ENCODE results near the gene NBPF3. TPM values are rescaled to one million over a fixed set of nuclear protein-coding genes. Genes with fewer than 3 reads are reported as not detected.

Gene NBPF3
- total RNA-seq, 1 experiment from 2014 or later, result 15.8 TPM

DNA sequence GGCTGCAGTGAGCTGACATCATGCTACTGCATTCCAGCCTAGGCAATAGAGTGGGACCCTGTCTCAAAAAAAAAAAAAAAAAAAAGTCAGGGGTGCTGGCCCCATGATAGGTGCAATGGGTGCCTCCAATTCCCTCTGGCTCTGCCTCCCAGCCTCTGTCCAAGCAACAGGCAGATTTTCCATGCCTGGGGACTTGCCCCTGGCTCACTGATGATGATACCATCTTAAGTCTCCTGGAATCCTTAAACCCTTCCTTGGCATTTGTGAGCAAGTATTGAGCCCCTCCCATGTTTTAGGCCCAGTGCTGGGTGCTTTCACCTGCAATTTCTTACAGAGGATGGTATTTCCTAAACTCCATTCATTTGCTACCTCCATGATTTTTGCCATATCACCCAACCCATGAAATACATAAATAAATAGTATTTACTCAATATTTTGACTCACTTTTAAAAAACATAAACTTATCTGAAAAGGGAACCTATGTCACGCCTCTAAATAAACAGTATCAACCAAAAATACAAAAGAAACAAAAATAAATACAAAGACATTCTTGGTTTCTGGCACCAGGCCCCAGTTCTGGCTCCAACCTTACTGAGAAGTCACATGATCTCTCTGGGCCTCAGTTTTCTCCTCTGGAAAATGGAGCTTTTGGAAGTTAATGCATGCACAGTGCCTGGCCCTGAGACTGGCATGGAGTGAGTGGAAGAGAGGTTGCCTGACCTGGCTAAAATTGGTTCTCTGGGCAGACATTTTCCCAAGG lies 67.8 kb downstream of the NBPF3 start:
- Histone ChIP-seq H2AFZ (ENCODE audit: low read length) (no peak overlapping the region), H3K23me2 (ENCODE audit: insufficient read length, low read depth, low read length, poor library complexity, severe bottlenecking) (peaks cover 11% of the 10 kb centered on the region), H2BK20ac (ENCODE audit: low read depth, low read length, poor library complexity, severe bottlenecking) (no peak overlapping the region), H3K4me1 (ENCODE audit: insufficient read depth, low read length) (0 out of 2 replicates have a peak, but pooled peaks cover 2% of the 10 kb centered on the region), H3K79me1 (ENCODE audit: insufficient read depth, low read depth, low read length, poor library complexity, severe bottlenecking) (no peaks in the 10 kb centered on the region), H3K23ac (ENCODE audit: insufficient read length, low read depth, low read length) (no peak overlapping the region), H4K5ac (ENCODE audit: insufficient read length, low read depth, low read length) (no peak overlapping the region), H3K56ac (ENCODE audit: insufficient read length, low read depth, low read length) (no peak overlapping the region), H2BK5ac (ENCODE audit: insufficient read length, low read length) (no peak overlapping the region), H3K27me3 (ENCODE audit: insufficient read depth, low read length) (peaks cover 3% of the 10 kb centered on the region; the same call in 1 of the 2 replicates), H4K20me1 (ENCODE audit: control insufficient read depth, insufficient read depth, insufficient read length) (no peaks in the 10 kb centered on the region), H3K4ac (ENCODE audit: low read depth, low read length) (no peak overlapping the region), H2BK12ac (ENCODE audit: insufficient read length, low read depth, low read length) (no peak overlapping the region), H3K9ac (ENCODE audit: extremely low read depth, insufficient read length, low read length) (no peak overlapping the region), H2BK15ac (ENCODE audit: low read depth, low read length) (no peak overlapping the region), H3T11ph (ENCODE audit: low read length) (no peak overlapping the region), H2AK5ac (ENCODE audit: insufficient read length, low read length) (no peak overlapping the region), H4K8ac (replicated peaks; ENCODE audit: insufficient read length, low read depth, low read length) (no peak overlapping the region), H3K4me2 (ENCODE audit: insufficient read depth, insufficient read length, low read length) (no peak overlapping the region), H3K27ac (ENCODE audit: insufficient read length, low read depth, low read length) (no peak overlapping the region), H3K18ac (ENCODE audit: insufficient read length, low read depth, low read length) (no peak overlapping the region), H4K91ac (ENCODE audit: insufficient read length, low read depth, low read length) (no peak overlapping the region), H3K9me3 (ENCODE audit: control insufficient read depth, low read depth, low read length) (no peaks in the 10 kb centered on the region), H2BK120ac (ENCODE audit: low read depth, low read length, poor library complexity, severe bottlenecking) (no peak overlapping the region), H3K79me2 (ENCODE audit: insufficient read depth, low read length) (peaks cover 6% of the 10 kb centered on the region; the same call in 1 of the 2 replicates), H3K14ac (ENCODE audit: insufficient read depth, low read length) (no peak overlapping the region)
- no peak for DNase-seq
- Mint-ChIP-seq H3K4me1 (peaks cover 31 to 32% of the 10 kb centered on the region in 2 experiments), H3K4me3 (peak overlapping the region in 1 of 2 experiments; percentile 46; a peak in 1 of 5 replicates), H3K27me3 (ENCODE audit: low read depth) (peaks cover 32% of the 10 kb centered on the region), H3K36me3 (ENCODE audit: insufficient read depth in 1 of 3, low read depth in 3 of 3) (peaks cover 0 to 14% (median 11%) of the 10 kb centered on the region in 3 experiments; a peak in 3 of 7 replicates), H3K9me3 (no peaks in the 10 kb centered on the region; a peak in 1 of 5 replicates), H3K27ac (no peak overlapping the region)
- no peak for TF ChIP-seq CTCF (conservative IDR thresholded peaks at IDR 0.05)
- no CpG with 5 or more reads among the region's 1 CpG for WGBS (ENCODE audit: extremely low coverage, insufficient read length, low lambda C conversion rate)

All from H9 (cell line).